Sigmoid colon (tissue), 4 donors: ENCODE measurements around the gene TAOK1.

Experiments used
- CTCF ChIP-seq, 4 experiments: fragments of 450-650 bp in 3 of 4; fragments of 200-600 bp in 1 of 4; IDR thresholded peaks; one replicate each; pipeline ENCODE4 v1.5.1; 2016 to 2019; ENCODE audit warnings: antibody characterized with exemption in 4 of 4, mild to moderate bottlenecking in 3 of 4, moderate library complexity in 2 of 4
- EP300 ChIP-seq, 4 donors: sonication (generic); formaldehyde crosslinking; IDR thresholded peaks; one replicate each; pipeline ENCODE4 v1.6.1; 2017; ENCODE audit warnings: antibody characterized with exemption in 4 of 4
- POLR2A ChIP-seq, 2 donors: fragments of 450-650 bp; IDR thresholded peaks; one replicate each; pipeline ENCODE4 v1.6.1; 2016; ENCODE audit warnings: antibody characterized with exemption in 2 of 2, mild to moderate bottlenecking in 2 of 2, moderate library complexity in 2 of 2
- POLR2AphosphoS5 ChIP-seq, 4 donors: sonication (generic); formaldehyde crosslinking; IDR thresholded peaks; one replicate each; pipeline ENCODE4 v1.6.1; 2017; ENCODE audit warnings: antibody characterized with exemption in 4 of 4

GRCh38 chr17:29412780-29413565, 22.8 kb downstream of the TAOK1 start:
- TF ChIP-seq CTCF (IDR thresholded peaks at IDR 0.05) (no peak), POLR2A (IDR thresholded peaks at IDR 0.05) (no peak), EP300 (IDR thresholded peaks at IDR 0.05) (no peak), POLR2AphosphoS5 (IDR thresholded peaks at IDR 0.05) (no peak)
